GM21717 (cell line): ENCODE results near the gene TTI1.

ENCODE experiments used
- ATAC-seq: cut with Tn5 transposase; IDR thresholded peaks from one replicate; pipeline ENCODE4 v1.9.1; 2021; ENCODE audit warnings: mild to moderate bottlenecking, moderate library complexity; ENCODE audit not compliant: unreplicated experiment

The TTI1 gene

DNA sequence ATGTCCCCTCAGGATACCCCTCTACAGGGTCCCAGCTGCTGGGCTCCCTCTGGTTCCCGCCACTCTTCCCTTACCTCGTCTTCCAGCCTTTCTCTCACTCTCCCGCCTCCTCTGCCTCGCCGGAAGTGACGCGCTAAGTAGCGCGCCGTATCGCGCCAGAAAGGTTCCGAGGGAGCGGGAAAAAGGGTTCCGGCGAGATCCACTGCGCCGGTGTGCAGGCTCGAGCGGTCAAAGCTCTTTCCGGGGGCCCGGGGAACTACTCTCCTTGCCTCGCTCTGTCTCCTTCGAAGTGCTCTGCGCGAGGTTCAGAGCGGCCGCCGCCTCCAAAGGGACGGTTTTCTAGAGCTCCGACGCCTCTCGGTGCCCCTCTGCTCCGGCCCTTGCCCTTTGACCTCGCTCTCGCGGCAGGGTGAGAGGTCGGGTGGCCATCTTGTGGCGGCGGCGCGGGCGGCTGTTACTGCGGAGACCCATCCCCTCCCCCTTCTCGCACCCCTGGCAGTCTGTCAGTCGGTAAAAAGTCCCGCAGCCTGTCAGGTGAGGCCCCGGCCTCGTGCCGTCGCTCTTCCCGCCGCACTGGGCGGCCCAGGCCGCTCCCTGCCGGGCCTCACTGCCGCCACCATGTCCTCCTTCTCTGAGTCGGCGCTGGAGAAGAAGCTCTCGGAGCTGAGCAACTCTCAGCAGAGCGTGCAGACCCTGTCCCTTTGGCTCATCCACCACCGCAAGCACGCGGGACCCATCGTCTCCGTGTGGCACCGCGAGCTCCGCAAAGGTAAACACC lies at the start of gene TTI1, which contains the start of gene RPRD1B:
TSS of gene TTI1 (minus strand) at position 127 of the 778 bp plus-strand sequence. CDS start 19,640 bp downstream, outside the sequence.
TSS of gene RPRD1B (plus strand) at position 417 of the 778 bp plus-strand sequence. CDS start at position 619, 202 bp downstream.
- ATAC-seq: peak; percentile 76

DNA sequence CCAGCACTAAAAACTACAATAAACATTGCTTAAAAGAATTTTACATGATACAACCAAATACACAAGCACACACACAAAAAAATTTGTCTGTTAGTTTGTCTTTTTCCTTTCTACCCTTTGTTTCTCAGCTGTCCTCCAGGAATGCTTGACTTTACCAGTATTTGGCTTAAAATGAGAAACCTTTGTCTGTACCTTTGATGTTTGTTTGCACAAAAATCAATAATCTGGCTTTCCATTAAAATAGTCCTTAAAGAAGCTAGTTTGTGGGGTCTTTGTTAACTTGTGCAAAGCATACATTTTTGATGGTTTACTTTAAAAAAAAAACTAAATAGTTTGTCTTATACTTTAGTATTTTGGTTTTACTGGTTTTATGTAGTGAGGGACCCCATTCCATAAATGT lies 49.6 kb upstream of the TTI1 start:
- no peak for ATAC-seq

DNA sequence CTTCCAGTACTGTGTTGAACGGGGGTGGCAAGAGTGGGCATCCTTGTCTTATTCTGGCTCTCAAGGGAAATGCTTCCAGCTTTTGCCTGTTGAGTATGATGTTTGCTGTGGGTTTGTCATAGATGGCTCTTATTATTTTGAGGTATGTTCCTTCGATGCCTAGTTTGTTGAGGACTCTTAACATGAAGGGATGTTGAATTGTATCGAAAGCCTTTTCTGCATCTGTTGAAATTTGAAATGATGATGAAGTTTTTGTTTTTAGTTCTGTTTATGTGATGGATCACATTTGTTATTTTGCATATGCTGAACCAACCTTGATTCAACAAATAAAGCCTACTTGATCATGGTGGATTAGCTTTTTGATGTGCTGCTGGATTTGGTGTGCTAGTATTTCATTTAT lies 48.3 kb upstream of the TTI1 start:
- ATAC-seq: no peak

DNA sequence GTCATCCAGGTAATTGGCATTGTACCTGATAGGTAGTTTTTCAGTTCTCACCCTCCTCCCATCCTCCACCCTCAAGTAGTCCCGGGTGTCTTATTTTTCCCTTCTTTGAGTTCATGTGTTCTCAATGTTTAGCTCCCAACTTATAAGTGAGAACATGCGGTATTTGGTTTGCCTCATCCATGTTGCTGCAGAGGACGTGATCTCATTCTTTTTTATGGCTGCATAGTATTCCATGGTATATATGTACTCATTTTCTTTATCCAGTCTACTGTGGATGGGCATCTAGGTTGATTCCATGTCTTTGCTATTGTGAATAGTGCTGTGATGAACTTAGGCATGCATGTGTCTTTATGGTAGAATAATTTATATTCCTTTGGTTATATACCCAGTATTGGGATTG lies 46.1 kb upstream of the TTI1 start:
- no peak for ATAC-seq

DNA sequence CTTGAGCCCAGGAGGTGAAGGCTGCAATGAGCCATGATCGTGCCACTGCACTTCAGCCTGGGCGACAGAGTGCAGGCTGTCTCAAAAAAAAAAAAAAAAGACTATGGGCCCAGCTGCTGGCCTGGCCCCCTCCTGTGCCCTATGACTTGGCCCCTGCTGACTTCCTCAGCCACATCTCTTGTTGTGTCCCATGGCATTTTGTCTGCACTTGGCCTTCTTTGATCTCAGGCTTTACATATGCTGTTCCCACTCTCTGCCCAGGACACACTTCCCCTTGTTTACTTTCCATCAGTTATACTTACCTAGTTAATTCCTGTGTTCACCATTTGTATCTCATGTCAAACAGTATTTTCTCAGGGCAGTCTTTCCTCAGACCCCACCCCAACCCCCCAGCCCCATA lies 44.8 kb upstream of the TTI1 start:
- ATAC-seq: no peak

DNA sequence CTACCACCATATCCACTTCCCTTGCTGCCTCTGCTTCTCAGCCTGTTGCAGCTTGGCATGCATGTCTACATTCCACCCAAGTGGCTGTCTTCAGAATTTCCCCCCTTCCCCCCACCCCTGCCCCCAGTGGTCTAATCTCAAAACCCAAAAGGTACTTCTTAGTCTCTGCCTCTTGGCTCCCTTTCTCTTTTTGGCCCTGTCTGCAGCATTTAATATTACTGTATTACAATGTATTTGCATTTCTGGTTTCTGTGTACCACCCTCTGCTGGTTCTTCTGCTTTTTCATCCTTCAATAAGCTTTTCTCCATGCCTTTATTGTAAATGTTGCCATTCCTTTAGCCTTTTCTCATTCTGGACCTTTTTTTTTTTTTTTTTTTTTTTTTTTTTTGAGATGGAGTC lies 43.3 kb upstream of the TTI1 start:
- no peak for ATAC-seq

DNA sequence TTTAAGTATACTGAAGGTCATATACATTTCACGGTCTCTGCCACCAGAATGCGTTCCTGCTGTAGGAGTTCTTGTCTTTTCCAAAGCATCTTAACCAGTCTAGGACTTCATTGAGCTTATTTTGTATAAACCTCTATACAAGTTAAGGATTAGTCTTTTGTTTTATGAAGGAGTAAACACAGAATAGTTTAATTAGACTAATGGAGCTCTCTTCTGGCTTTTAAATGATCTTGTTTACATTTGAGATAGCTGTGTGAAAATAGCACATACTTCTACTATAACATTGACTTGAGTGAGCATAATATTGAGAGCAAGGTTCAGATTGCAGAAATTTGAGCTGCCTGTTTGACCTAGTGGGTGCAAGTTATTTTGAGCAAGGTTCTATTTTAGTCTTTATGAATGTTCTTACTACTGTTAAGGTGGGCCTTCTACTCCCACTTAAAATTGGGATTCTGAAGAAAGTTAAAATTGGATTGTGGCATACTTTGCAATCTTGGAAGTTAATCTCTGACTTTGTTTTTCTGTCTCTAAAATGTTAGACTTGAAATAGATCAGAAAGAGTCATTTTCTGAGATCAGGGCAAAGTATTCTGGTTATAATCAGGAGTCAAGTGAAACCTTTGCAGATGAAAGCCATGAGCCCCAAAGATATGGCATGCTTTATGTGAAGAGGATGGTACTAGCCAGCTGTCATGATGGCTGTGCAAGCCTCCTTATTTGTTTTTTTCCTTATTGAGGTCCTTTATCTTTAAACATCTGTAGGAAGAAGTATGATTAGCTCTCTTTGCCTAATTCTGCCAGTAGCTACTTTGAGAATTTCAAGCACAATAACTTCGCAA lies 42.1 kb upstream of the TTI1 start:
- no peak for ATAC-seq

DNA sequence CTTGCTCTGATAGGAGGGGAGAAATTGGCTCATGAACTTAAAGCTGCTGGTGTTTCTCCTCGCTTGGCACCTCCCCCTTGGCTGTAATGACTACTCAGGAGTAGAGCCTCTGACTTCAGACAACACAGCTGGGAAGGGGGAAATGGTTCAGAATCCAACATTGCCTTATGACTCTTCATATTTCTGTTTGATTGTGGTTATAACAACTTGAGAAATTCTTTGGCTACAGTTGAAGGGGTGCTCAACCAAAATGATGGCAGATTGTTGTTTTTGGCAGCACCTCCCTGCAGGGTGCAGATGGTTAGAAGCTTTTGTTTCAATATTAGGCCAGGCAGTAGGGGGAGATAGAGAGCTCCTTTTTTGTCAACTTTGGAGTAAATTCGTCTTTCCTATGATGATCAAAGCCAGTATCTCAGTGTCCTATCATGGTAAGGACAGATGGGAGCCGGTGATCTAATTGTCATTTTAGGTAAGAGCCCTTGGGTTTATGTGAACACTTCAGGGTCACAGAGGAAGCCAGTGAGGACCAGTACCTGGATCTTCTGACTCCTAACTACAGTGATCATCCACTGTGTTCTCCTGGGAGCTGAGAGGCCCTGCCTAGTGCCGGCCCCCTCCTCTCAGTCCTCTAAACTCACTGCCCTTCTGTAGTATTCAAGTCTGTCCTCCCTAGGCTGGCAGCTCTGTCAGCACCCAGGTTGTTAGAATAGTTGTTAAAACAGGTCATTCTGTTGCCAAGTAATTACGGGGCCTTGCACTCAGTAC lies 40.2 kb upstream of the TTI1 start:
- no peak for ATAC-seq

DNA sequence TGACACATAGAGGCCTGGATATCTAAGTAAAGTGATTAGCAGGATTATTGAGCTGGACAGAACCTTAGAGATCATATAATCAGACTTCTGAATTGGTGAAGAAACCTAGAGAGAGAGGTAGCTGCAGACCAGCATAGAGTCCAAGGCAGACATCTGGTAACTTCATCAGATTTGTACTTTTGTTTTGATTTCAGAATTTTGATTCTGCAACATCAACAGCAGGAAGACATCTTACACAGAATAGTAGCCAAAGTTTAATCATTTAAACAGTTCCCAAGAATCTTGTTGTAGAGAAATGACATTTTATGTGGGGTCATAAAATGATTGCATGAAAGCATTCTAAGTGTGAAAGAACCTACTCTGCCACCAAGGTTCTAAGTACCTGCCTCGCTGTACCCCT lies 39.6 kb upstream of the TTI1 start:
- ATAC-seq: no peak

DNA sequence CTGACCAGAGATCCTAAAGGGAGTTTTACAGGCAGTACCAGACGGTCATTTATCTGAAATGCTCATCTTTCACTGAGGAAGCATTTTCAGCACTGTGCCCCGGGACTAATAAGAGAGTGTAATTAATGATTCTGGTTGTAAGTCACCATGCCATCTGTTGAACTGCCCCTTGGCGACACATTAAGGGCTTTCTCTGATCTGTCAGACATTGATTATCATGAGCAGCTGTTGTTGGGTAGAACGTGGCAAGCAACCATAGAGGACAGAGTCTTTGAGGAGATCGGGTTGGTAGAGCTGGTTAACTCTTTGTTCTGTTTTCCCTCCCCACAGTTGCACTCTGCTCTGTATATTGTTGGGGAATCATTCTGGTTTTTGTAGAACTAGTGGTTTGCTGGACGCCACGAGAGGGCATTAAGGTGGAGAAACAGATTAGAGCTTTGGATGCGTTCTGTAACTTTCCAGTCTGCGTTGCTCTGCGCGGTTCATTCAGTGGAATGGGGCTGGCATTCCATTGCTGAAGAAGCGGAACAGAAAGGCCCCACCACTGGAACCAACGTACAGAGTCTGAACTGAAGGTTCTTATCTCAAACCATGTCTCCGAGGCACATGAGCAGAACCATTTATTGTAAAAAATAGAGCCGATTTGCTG lies 34.6 kb upstream of the TTI1 start:
- no peak for ATAC-seq

DNA sequence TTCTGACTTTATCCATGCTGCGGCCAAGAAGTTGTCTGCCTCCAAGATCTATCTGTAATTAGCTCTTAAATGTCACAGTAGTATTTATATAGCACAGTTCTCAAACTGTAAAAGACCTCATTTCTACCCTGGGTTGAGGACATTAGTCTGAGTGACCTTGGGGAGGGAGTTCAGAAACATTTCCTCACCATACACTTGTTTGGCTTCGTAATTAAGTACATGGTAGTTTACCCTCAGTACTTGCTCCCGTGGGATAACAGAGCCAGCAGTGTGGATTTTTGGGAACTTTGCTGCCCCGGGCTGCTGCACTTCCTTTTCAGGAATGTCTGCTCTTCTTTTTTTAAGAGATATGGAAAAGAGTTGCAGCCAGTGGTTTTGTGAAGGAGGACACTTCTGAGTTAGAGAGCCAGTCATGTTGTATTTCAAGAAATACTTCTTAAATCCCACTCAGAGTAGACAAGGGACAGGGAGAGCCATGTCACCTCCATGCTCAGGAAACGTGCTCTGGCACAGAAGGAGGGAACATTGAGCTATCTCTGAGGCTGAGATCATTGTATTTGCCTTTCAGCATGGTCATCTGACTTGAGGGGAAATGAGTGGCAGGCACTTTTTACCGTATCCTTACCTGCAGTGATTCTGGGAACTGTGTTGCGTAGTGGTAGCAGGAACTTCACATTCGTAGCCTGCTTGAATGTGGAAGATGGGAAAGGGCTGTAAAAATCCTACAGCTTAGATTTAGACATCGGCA lies 33.9 kb upstream of the TTI1 start:
- ATAC-seq: no peak

DNA sequence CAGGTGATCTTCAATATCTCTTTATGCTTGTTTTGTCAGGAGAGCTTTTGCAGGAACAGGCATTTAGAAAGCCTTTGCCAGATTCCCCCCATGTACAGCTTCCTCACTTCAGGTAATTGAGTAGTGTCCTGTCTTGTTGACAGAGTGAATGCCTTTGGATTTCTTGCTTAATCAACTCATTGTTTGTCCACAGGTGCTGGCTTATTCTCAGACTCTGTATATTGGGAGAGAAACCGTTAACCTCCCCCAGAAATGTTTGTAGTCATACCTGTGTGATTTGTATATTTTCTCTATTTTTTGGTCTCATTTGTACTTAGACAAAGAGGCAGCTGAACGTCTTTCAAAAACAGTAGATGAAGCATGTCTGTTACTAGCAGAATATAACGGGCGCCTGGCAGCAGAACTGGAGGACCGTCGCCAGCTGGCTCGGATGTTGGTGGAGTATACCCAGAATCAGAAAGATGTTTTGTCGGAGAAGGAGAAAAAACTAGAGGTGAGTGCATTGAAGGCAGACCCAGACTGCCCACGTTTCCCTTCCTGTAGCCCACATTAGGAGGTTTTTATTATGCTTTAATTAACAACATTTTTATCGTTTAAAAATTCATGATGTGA lies 32.6 kb upstream of the TTI1 start:
- ATAC-seq: no peak

DNA sequence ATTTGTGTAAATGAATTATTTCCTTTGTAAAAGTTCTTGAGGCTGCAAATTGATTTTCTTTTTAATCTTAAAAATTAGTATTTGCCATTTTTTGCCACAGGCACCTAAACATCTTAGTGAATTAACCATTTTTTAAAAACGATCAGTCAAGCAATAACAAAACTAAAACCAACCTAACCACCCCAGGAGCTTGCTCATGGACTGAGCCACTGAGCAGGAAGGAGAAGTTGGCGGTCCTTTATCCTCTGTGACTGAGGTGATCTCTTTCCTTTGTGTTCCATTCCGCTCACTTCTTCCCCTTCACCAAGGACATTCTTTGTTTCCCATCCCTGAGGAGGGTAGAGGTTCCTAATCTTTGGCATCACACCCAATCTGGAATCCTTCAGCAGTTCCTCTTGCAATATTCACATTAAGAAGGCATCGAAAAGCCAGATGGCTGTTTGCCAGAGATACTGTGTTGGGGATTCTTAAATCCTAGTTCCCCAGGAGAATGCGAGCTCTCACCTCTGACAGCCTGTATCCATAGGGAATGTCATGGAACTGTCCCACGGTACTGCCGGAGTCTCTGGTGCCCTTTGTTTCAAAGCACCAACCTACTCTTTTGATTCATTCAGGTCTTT lies 30.8 kb upstream of the TTI1 start:
- ATAC-seq: no peak

DNA sequence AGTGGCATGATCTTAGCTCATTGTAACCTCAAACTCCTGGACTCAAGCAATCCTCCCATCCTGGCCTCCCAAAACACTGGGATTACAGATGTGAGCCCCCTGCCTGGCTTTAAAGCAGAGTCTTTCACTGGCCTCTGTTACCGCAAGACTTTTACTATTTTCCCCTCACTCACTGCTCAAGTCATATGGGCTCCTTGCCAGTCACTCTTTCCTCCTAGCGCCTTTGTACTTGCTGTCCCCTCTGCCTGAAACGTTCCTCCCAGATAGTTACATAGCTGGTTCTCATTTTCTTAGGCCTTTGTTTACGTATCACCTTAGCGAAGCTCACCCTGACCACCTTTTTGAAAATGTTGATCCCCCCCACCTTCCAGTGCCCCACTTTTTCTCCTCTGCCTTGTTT lies 29.6 kb upstream of the TTI1 start:
- no peak for ATAC-seq

DNA sequence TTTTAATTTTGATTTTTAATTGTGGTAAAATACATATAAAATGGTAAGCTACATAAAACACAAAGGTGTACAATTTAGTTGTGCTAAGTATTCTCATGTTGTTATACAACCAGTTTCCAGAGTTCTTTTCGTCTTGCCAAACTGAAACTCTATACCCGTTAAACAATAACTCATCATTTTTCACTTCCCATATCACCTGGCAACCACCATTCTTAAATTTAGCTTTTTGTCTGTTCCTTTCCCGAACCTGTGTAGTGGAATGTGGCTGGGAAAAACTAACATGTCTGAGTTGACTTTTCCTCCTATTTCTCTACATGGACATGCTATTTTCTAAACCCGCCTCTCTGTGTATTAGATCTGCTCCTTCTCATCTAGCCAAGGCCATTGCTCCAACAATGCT lies 27.9 kb upstream of the TTI1 start:
- no peak for ATAC-seq

DNA sequence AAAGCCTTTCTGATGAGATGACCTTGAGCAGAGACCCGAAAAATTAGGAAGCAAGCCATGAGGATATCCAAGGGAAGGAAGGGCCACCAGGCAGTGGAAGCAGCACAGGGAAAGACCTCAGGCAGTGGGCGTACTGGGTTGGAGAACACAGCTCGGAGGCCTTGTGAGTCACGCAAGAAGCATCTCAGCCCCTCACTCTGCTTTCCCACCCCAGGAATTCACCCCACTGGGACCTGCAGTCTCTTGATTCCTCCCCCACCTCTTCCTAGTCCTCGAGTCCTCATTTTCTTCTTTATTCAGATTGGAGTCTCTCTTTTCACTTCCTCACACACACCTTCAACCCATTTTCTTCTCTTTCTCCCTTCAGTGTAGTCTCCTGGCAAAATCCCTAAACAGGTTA lies 27.3 kb upstream of the TTI1 start:
- ATAC-seq: no peak

DNA sequence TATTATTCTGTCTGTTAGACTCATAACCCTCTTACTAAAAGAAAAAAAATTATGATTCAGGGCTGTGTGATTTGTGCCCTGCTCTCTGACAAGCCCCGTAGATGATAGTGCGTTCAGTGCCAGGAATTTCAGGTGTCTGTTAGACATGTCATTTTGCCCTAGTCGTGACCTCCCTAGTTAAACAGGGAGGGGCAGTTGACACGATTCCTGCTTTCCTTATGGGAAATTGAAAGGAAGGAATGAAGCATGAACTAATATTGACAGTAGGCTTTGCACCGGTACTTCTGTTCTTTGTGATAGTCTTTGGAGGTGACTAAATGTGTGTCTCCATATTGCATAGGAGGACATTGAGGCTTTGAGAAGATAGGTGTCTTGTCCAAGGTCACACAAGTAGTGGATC lies 26.6 kb upstream of the TTI1 start:
- no peak for ATAC-seq

DNA sequence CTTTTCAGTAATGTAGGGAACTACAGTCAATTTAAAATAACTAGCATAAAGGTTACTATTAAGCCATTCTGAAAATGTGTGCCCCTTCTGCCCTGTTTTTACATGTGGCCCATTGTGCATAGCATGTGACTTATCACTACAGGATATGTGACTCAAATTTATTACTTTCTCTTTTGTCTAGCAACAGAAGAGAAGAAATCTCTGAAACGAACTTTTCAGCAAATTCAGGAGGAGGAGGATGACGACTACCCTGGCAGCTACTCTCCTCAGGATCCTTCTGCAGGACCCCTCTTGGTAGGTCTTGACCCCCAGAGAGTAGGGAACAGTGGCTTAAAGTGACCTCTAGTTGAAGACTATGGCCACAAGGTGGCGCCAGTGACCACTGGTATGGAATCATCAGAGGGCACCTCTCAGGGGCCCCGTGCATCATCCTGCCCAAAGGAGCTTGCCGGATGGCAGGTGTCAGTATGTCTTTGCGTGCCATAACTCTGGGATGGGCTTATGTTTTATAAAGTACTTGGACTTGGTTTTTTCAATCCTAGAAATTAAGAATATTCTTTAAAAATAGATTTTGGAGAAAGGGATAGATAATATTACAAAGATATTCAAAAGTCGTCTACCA lies 24.2 kb upstream of the TTI1 start:
- no peak for ATAC-seq

DNA sequence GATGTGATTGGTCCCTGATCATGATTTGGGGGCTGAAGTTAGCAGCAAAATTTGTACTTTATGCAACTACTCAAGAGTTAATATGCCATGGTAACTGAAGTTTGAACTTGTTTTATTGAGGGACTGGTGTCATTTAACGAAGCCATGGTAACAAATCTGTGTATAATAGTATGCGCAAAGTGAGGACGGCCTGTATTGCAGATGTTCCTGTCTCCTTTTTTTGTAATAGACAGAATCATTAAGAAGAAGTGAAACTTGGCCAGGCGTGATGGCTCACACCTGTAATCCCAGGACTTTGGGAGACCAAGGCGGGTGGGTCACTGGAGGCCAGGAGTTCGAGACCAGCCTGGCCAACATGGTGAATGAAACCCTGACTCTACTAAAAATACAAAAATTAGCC lies 22.6 kb upstream of the TTI1 start:
- ATAC-seq: no peak
